H1 (cell line): ENCODE results near the gene SESN3. TPM values are rescaled to one million over a fixed set of nuclear protein-coding genes. Genes with fewer than 3 reads are reported as not detected.

ENCODE experiments used
- BCL11A ChIP-seq, 2 experiments: IDR thresholded peaks; one replicate each; pipeline ENCODE4 v1.6.1; 2011; ENCODE audit warnings: low read depth in 2 of 2, low read length in 2 of 2, mild to moderate bottlenecking in 2 of 2
- BRCA1 ChIP-seq: IDR thresholded peaks from 2 replicates; pipeline ENCODE4 v1.6.1; 2012; ENCODE audit warnings: low read depth, low read length, improper control_type of control experiment
- CHD2 ChIP-seq: IDR thresholded peaks from 2 replicates; pipeline ENCODE4 v1.6.1; 2012; ENCODE audit warnings: low read length, improper control_type of control experiment
- GABPA ChIP-seq: IDR thresholded peaks from 2 replicates; pipeline ENCODE4 v1.6.1; 2011; ENCODE audit warnings: mild to moderate bottlenecking, low read length, moderate library complexity, borderline replicate concordance; ENCODE audit not compliant: insufficient read depth
- KDM5A ChIP-seq: fragments of 200-600 bp; IDR thresholded peaks from 2 replicates; pipeline ENCODE4 v1.7.1; 2012; ENCODE audit warnings: mild to moderate bottlenecking, low read length, inconsistent platforms, mixed read lengths
- POLR2A ChIP-seq, 2 experiments: IDR thresholded peaks; 1 replicate in 1 of 2; 2 replicates in 1 of 2; pipeline ENCODE4 v1.6.1; 2011; ENCODE audit warnings: low read depth in 2 of 2, low read length in 2 of 2, mild to moderate bottlenecking in 2 of 2; ENCODE audit errors: control extremely low read depth in 1 of 2
- POLR2AphosphoS5 ChIP-seq: IDR thresholded peaks from 2 replicates; pipeline ENCODE4 v1.6.1; 2011; ENCODE audit warnings: low read depth, low read length
- RBBP5 ChIP-seq: IDR thresholded peaks from 2 replicates; pipeline ENCODE4 v1.7.1; 2012; ENCODE audit warnings: low read depth, mild to moderate bottlenecking, inconsistent platforms, low read length, moderate library complexity, borderline replicate concordance
- SAP30 ChIP-seq: fragments of 300-600 bp; sonication (generic); IDR thresholded peaks from 2 replicates; pipeline ENCODE4 v1.7.1; 2012; ENCODE audit warnings: low read length, moderate library complexity, mild to moderate bottlenecking, inconsistent platforms; ENCODE audit not compliant: insufficient read depth, insufficient replicate concordance
- polyA plus RNA-seq, 7 experiments: library from polyadenylated mRNA; depleted of rRNA in 3 of 7; stranded (reverse) in 5 of 7; unstranded in 2 of 7; fragments of >200 nt in 5 of 7; fragments of 200-250 nt in 2 of 7; gene quantifications; 1 replicate in 5 of 7; 2 replicates in 1 of 7; 4 replicates in 1 of 7; pipeline versions ENCODE4 v1.2.1 to v1.2.3, GENCODE V29; 2011 to 2013; ENCODE audit warnings: missing spikeins in 2 of 7, mixed read lengths in 2 of 7
- total RNA-seq: library from RNA; stranded (reverse); fragmentation: NEBNext Ultra II Directional; extraction: Animal tissue kit (Norgen Biotek cat#: 25700); gene quantifications from 2 replicates; pipeline ENCODE4 v1.2.1, GENCODE V29; 2021
- TF ChIP-seq, protein P1 (sequence below): fragments of 300-600 bp; sonication (generic); IDR thresholded peaks from 2 replicates; pipeline ENCODE4 v1.7.1; 2012; ENCODE audit warnings: low read length, moderate library complexity, mild to moderate bottlenecking, inconsistent platforms; ENCODE audit not compliant: insufficient replicate concordance
- TF ChIP-seq, protein P2 (sequence below): IDR thresholded peaks from 2 replicates; pipeline ENCODE4 v1.6.1; 2012; ENCODE audit warnings: inconsistent platforms

The SESN3 gene
- total and polyA plus RNA-seq, 2 of the 8 experiments (the other 6 are each of a cell fraction or from before 2014, with no cell fraction given): 10.2 to 31.1 TPM

DNA sequence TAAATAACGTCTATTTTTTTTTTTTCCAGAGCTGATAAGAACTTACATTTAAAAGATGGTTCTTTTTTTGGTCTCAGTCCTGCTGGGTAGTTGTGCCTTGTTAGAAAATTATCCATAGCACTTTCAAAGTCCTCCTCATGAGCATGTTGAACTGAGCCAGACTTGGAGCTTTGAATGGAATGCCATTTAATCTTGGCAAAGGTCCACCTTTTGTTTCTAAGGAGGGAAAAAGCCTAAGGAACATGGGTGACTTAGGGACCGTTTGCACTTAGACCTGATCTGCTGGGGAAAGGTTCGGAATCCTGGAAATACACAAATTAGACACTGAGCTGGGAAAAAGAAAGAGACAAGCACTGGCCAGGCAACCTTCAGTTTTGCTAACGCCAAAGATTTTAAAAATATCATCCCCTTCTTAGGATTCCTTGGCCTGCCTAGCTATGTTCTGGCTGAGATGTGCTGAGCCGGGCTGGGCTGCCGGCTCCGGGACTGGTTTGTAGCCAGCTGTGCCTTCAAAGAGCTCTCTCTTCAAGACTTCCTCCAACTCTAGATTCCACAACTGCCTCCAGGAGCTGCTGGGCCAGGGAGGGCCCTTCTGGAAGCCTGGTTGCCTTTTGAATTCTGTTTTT is 74.0 kb downstream of the SESN3 start (continued):
- TF ChIP-seq, protein P1, sequence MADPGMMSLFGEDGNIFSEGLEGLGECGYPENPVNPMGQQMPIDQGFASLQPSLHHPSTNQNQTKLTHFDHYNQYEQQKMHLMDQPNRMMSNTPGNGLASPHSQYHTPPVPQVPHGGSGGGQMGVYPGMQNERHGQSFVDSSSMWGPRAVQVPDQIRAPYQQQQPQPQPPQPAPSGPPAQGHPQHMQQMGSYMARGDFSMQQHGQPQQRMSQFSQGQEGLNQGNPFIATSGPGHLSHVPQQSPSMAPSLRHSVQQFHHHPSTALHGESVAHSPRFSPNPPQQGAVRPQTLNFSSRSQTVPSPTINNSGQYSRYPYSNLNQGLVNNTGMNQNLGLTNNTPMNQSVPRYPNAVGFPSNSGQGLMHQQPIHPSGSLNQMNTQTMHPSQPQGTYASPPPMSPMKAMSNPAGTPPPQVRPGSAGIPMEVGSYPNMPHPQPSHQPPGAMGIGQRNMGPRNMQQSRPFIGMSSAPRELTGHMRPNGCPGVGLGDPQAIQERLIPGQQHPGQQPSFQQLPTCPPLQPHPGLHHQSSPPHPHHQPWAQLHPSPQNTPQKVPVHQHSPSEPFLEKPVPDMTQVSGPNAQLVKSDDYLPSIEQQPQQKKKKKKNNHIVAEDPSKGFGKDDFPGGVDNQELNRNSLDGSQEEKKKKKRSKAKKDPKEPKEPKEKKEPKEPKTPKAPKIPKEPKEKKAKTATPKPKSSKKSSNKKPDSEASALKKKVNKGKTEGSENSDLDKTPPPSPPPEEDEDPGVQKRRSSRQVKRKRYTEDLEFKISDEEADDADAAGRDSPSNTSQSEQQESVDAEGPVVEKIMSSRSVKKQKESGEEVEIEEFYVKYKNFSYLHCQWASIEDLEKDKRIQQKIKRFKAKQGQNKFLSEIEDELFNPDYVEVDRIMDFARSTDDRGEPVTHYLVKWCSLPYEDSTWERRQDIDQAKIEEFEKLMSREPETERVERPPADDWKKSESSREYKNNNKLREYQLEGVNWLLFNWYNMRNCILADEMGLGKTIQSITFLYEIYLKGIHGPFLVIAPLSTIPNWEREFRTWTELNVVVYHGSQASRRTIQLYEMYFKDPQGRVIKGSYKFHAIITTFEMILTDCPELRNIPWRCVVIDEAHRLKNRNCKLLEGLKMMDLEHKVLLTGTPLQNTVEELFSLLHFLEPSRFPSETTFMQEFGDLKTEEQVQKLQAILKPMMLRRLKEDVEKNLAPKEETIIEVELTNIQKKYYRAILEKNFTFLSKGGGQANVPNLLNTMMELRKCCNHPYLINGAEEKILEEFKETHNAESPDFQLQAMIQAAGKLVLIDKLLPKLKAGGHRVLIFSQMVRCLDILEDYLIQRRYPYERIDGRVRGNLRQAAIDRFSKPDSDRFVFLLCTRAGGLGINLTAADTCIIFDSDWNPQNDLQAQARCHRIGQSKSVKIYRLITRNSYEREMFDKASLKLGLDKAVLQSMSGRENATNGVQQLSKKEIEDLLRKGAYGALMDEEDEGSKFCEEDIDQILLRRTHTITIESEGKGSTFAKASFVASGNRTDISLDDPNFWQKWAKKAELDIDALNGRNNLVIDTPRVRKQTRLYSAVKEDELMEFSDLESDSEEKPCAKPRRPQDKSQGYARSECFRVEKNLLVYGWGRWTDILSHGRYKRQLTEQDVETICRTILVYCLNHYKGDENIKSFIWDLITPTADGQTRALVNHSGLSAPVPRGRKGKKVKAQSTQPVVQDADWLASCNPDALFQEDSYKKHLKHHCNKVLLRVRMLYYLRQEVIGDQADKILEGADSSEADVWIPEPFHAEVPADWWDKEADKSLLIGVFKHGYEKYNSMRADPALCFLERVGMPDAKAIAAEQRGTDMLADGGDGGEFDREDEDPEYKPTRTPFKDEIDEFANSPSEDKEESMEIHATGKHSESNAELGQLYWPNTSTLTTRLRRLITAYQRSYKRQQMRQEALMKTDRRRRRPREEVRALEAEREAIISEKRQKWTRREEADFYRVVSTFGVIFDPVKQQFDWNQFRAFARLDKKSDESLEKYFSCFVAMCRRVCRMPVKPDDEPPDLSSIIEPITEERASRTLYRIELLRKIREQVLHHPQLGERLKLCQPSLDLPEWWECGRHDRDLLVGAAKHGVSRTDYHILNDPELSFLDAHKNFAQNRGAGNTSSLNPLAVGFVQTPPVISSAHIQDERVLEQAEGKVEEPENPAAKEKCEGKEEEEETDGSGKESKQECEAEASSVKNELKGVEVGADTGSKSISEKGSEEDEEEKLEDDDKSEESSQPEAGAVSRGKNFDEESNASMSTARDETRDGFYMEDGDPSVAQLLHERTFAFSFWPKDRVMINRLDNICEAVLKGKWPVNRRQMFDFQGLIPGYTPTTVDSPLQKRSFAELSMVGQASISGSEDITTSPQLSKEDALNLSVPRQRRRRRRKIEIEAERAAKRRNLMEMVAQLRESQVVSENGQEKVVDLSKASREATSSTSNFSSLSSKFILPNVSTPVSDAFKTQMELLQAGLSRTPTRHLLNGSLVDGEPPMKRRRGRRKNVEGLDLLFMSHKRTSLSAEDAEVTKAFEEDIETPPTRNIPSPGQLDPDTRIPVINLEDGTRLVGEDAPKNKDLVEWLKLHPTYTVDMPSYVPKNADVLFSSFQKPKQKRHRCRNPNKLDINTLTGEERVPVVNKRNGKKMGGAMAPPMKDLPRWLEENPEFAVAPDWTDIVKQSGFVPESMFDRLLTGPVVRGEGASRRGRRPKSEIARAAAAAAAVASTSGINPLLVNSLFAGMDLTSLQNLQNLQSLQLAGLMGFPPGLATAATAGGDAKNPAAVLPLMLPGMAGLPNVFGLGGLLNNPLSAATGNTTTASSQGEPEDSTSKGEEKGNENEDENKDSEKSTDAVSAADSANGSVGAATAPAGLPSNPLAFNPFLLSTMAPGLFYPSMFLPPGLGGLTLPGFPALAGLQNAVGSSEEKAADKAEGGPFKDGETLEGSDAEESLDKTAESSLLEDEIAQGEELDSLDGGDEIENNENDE: no peak
- TF ChIP-seq CHD2: no peak
- no peak for TF ChIP-seq GABPA
- TF ChIP-seq POLR2A (IDR thresholded peaks at IDR 0.05; ENCODE audit: control extremely low read depth in 1 of 2, low read depth in 2 of 2, low read length in 2 of 2): no peak
- no peak for TF ChIP-seq BRCA1
- TF ChIP-seq, protein P2, sequence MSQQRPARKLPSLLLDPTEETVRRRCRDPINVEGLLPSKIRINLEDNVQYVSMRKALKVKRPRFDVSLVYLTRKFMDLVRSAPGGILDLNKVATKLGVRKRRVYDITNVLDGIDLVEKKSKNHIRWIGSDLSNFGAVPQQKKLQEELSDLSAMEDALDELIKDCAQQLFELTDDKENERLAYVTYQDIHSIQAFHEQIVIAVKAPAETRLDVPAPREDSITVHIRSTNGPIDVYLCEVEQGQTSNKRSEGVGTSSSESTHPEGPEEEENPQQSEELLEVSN: no peak
- no peak for TF ChIP-seq RBBP5
- TF ChIP-seq SAP30: no peak
- no peak for TF ChIP-seq BCL11A (IDR thresholded peaks at IDR 0.05; ENCODE audit: low read depth in 2 of 2, low read length in 2 of 2)
- TF ChIP-seq POLR2AphosphoS5: no peak
- no peak for TF ChIP-seq KDM5A
